IPS-20b (cell line): ENCODE data around the gene MAP3K13.

Source experiments
- H3K27ac ChIP-seq: one replicate; pipeline ENCODE4 v1.5.1; 2013; ENCODE audit warnings: low read length
- H3K27me3 ChIP-seq: 2 replicates; pipeline ENCODE4 v1.6.1; 2013; ENCODE audit warnings: mild to moderate bottlenecking, low read length, inconsistent platforms; ENCODE audit not compliant: insufficient read depth
- H3K36me3 ChIP-seq: 2 replicates; pipeline ENCODE4 v1.6.1; 2013; ENCODE audit warnings: low read depth, mild to moderate bottlenecking, inconsistent platforms, low read length, moderate library complexity; ENCODE audit not compliant: insufficient read depth
- H3K4me1 ChIP-seq: 2 replicates; pipeline ENCODE4 v1.6.1; 2013; ENCODE audit warnings: mild to moderate bottlenecking, control low read depth, inconsistent platforms, low read length, moderate library complexity; ENCODE audit not compliant: insufficient read depth
- H3K4me3 ChIP-seq: 2 replicates; pipeline ENCODE4 v1.5.1; 2013; ENCODE audit warnings: mild to moderate bottlenecking, low read length, inconsistent platforms
- H3K9ac ChIP-seq: 2 replicates; pipeline ENCODE4 v1.6.1; 2013; ENCODE audit warnings: low read depth, mild to moderate bottlenecking, inconsistent platforms, low read length, moderate library complexity
- H3K9me3 ChIP-seq: 2 replicates; pipeline ENCODE4 v1.6.1; 2013; ENCODE audit warnings: mild to moderate bottlenecking, low read depth, low read length, inconsistent platforms; ENCODE audit not compliant: insufficient read depth

The MAP3K13 gene

GRCh38 chr3:185528532-185528931 is 165.6 kb downstream of the MAP3K13 start:
- H3K9ac ChIP-seq: no peak overlapping the region
- H3K27me3 ChIP-seq: no peaks in the 10 kb centered on the region
- no peaks in the 10 kb centered on the region for H3K4me1 ChIP-seq
- H3K36me3 ChIP-seq: no peaks in the 10 kb centered on the region
- H3K27ac ChIP-seq: no peak overlapping the region
- no peaks in the 10 kb centered on the region for H3K9me3 ChIP-seq
- H3K4me3 ChIP-seq: no peak overlapping the region

DNA sequence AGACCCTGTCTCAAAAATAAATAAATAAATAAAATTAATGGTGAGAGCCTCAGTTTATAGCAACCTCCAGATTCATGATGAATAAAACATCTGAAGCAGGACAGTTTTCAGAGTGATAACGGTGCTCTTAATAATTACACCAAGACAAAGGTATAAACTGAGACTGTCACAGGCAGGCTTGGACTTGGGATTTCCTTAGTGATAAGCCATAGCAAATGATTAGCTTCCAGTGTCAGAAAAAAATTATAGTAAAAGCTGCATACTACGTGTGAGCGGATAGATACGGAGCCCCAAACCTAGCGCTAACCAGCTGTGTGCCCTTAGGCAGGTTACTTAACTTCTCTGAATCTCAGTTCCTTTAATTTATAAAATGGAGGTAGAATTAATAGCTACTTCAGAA is 167.9 kb downstream of the MAP3K13 start:
- no peak overlapping the region for H3K27ac ChIP-seq
- H3K4me1 ChIP-seq: no peaks in the 10 kb centered on the region
- H3K27me3 ChIP-seq: no peaks in the 10 kb centered on the region
- no peaks in the 10 kb centered on the region for H3K9me3 ChIP-seq
- H3K9ac ChIP-seq: no peak overlapping the region
- H3K36me3 ChIP-seq: no peaks in the 10 kb centered on the region
- H3K4me3 ChIP-seq: no peak overlapping the region

DNA sequence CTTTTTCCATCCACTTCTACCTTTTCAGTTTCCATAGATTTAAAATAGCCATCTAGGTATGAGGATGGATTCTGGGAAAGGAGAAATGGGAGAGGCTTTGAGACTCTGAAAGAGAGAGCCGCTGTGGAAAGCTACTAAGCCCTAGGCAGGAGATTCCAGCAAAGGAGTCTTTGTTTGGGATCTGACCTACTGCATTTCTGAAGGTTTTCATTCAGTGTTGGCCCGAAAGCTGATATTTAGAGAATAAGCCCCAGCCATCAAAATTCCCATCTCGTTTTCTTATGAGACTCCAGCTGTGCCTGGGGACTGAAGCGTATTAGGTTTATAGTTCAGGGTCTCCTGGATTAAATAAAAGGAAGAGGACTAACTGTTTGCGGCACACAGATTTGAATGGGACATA is 170.0 kb downstream of the MAP3K13 start:
- no peaks in the 10 kb centered on the region for H3K27me3 ChIP-seq
- no peaks in the 10 kb centered on the region for H3K9me3 ChIP-seq
- no peak overlapping the region for H3K27ac ChIP-seq
- no peak overlapping the region for H3K9ac ChIP-seq
- no peaks in the 10 kb centered on the region for H3K36me3 ChIP-seq
- H3K4me1 ChIP-seq: no peaks in the 10 kb centered on the region
- no peak overlapping the region for H3K4me3 ChIP-seq

DNA sequence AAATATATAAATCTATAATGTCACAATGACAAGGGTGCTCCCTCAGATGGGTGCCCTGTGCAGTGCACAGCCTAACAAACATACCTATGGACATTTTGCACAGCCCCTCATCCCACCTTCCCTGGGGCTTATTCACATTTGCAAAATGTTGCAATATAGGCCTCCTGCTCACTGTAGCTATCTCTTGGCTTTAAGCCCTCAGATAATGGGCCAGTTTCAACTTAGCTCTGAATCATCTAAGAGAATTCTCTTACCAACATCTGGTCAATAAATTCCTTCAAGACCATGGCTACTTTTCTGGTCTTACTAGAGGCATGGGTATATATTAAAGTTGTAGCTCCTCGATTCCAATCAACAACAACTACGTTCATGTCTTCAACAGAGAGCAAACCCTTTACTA is 171.6 kb downstream of the MAP3K13 start:
- Histone ChIP-seq H3K4me1 (no peaks in the 10 kb centered on the region), H3K4me3 (no peak overlapping the region), H3K9me3 (no peaks in the 10 kb centered on the region), H3K36me3 (no peaks in the 10 kb centered on the region), H3K27ac (no peak overlapping the region), H3K9ac (no peak overlapping the region), H3K27me3 (no peaks in the 10 kb centered on the region)

GRCh38 chr3:185537369-185537970 is 174.5 kb downstream of the MAP3K13 start:
- no peaks in the 10 kb centered on the region for H3K27me3 ChIP-seq
- no peak overlapping the region for H3K4me3 ChIP-seq
- H3K9me3 ChIP-seq: no peaks in the 10 kb centered on the region
- H3K27ac ChIP-seq: no peak overlapping the region
- no peaks in the 10 kb centered on the region for H3K36me3 ChIP-seq
- no peak overlapping the region for H3K9ac ChIP-seq
- no peaks in the 10 kb centered on the region for H3K4me1 ChIP-seq
